CD4-positive, alpha-beta T cell (primary cell): ENCODE results near the gene SF3A2. TPM values are rescaled to one million over a fixed set of nuclear protein-coding genes. Genes with fewer than 3 reads are reported as not detected.

Experiments used
- ATAC-seq: fragments of 200-7000 bp; cut with Tn5 transposase; one replicate; pipeline ENCODE4 v1.10.0; 2022; ENCODE audit warnings: mild to moderate bottlenecking; ENCODE audit not compliant: poor library complexity
- CTCF ChIA-PET: fragments of 350-600 bp; sonication (Branson Sonifier 250); formaldehyde crosslinking; loops from one replicate; lab custom pipeline; 2021; ENCODE audit warnings: antibody characterized with exemption, inconsistent platforms; lab: Charles Lee
- POLR2A ChIA-PET: fragments of 350-600 bp; sonication (Branson Sonifier 250); formaldehyde crosslinking; loops from one replicate; lab custom pipeline; 2021; ENCODE audit warnings: antibody characterized with exemption, inconsistent platforms; lab: Charles Lee
- DNase-seq, 14 experiments: peaks; one replicate each; pipeline ENCODE4 v3.0.0-alpha.2; 2013 to 2020; ENCODE audit warnings: mixed read lengths in 2 of 14
- H3K27ac ChIP-seq, 2 donors: one replicate each; pipeline versions ENCODE4 v1.5.1 to v1.7.0; 2013; ENCODE audit warnings: low read length in 2 of 2, low read depth in 1 of 2, mild to moderate bottlenecking in 1 of 2
- H3K27me3 ChIP-seq, 2 experiments: 1 replicate in 1 of 2; 2 replicates in 1 of 2; pipeline versions ENCODE4 v1.6.1 to v1.7.0; 2013; ENCODE audit warnings: low read length in 2 of 2, control low read depth in 1 of 2, mild to moderate bottlenecking in 1 of 2, moderate library complexity in 1 of 2; ENCODE audit not compliant: insufficient read depth in 2 of 2, control insufficient read depth in 1 of 2
- H3K36me3 ChIP-seq: one replicate; pipeline ENCODE4 v1.6.1; 2013; ENCODE audit warnings: low read length, control low read depth; ENCODE audit not compliant: insufficient read depth
- H3K4me1 ChIP-seq: one replicate; pipeline ENCODE4 v1.6.1; 2013; ENCODE audit warnings: low read length, control low read depth; ENCODE audit not compliant: insufficient read depth
- H3K4me3 ChIP-seq: one replicate; pipeline ENCODE4 v1.5.1; 2013; ENCODE audit warnings: mild to moderate bottlenecking, low read length, moderate library complexity
- H3K9me3 ChIP-seq, 2 experiments: 1 replicate in 1 of 2; 2 replicates in 1 of 2; pipeline versions ENCODE4 v1.6.1 to v1.7.0; 2013; ENCODE audit warnings: low read length in 2 of 2, mild to moderate bottlenecking in 2 of 2, control low read depth in 1 of 2, moderate library complexity in 1 of 2; ENCODE audit not compliant: control insufficient read depth in 1 of 2, insufficient read depth in 1 of 2
- H3K27ac Mint-ChIP-seq: one replicate; pipeline ENCODE4 v1.8.0; 2020; ENCODE audit warnings: mixed read lengths
- H3K27me3 Mint-ChIP-seq: one replicate; pipeline ENCODE4 v1.8.0; 2021; ENCODE audit warnings: mixed read lengths
- H3K36me3 Mint-ChIP-seq: one replicate; pipeline ENCODE4 v1.8.0; 2021; ENCODE audit warnings: low read depth, mixed read lengths
- H3K4me1 Mint-ChIP-seq: one replicate; pipeline ENCODE4 v1.8.0; 2021; ENCODE audit warnings: low read depth, mixed read lengths
- H3K4me3 Mint-ChIP-seq: one replicate; pipeline ENCODE4 v1.8.0; 2020; ENCODE audit warnings: mild to moderate bottlenecking, mixed read lengths
- H3K9me3 Mint-ChIP-seq: one replicate; pipeline ENCODE4 v1.8.0; 2020; ENCODE audit warnings: mixed read lengths
- intact Hi-C, 2 experiments: fragments of 100-400 bp; cut with DNase I in 1 of 2; cut with micrococcal nuclease in 1 of 2; formaldehyde crosslinking; loops; one replicate each; pipeline versions ENCODE4 v1.15.1 to v1.9.0; 2023 to 2025; cut with DNase I, micrococcal nuclease
- total RNA-seq, 174 experiments: library from RNA in 2 of 174; stranded (reverse) in 2 of 174; gene quantifications; one replicate each; pipeline ENCODE4 v1.2.3 and lab custom pipeline; 2021 to 2026
- TF ChIP-seq, protein P1 (sequence below): fragments of 200-600 bp; IDR thresholded peaks from one replicate; pipeline ENCODE4 v1.8.0; 2022; ENCODE audit warnings: antibody characterized with exemption, mild to moderate bottlenecking

The SF3A2 gene
- total RNA-seq, 2 experiments from 2014 or later: 186 to 194 TPM

DNA sequence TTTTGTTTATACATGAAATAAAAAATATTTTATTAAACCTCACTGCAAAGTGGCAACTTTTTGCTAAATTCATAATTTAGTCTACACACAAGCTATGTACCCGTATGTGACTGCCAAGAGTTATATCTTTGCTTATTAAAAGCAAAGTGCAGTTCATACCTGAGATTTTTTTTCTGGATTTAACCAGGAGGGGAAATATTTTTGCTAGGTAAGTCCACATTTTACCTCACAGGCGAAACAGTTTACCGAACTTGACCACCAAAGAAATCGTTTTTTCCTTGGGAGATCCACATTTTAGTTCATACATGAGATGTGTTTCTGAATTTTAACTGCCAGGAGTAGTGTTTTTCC, 31.8 kb downstream of the SF3A2 start:
- Mint-ChIP-seq H3K4me3 (peak overlapping the region; percentile 97), H3K36me3 (peaks cover 39% of the 10 kb centered on the region), H3K4me1 (peaks cover 21% of the 10 kb centered on the region), H3K27ac (peak overlapping the region; percentile 97), H3K27me3 (no peaks in the 10 kb centered on the region), H3K9me3 (no peaks in the 10 kb centered on the region)
- TF ChIP-seq, protein P1, sequence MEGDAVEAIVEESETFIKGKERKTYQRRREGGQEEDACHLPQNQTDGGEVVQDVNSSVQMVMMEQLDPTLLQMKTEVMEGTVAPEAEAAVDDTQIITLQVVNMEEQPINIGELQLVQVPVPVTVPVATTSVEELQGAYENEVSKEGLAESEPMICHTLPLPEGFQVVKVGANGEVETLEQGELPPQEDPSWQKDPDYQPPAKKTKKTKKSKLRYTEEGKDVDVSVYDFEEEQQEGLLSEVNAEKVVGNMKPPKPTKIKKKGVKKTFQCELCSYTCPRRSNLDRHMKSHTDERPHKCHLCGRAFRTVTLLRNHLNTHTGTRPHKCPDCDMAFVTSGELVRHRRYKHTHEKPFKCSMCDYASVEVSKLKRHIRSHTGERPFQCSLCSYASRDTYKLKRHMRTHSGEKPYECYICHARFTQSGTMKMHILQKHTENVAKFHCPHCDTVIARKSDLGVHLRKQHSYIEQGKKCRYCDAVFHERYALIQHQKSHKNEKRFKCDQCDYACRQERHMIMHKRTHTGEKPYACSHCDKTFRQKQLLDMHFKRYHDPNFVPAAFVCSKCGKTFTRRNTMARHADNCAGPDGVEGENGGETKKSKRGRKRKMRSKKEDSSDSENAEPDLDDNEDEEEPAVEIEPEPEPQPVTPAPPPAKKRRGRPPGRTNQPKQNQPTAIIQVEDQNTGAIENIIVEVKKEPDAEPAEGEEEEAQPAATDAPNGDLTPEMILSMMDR: no peak
- ChIA-PET POLR2A (interaction anchor here (7.7 to 11.5 kb wide), 2 partner anchors 12 to 30 kb away, joined by 103 to 195 read pairs; partner anchors contain the start of genes JSRP1 and SF3A2), CTCF (no interaction called here)
- H3K4me3 ChIP-seq: peak overlapping the region; percentile 64
- intact Hi-C loops: loop anchor here in 1 of 2 experiments (10.0 kb wide), 1 partner anchor 864 kb away; the partner anchor contains the start of genes DAZAP1 and GAMT
- peaks cover 0 to 6% of the 10 kb centered on the region in 2 experiments for H3K27me3 ChIP-seq
- peaks cover 23% of the 10 kb centered on the region for H3K36me3 ChIP-seq
- H3K4me1 ChIP-seq: peaks cover 41% of the 10 kb centered on the region
- H3K27ac ChIP-seq: no peak overlapping the region
- peaks cover 0 to 6% of the 10 kb centered on the region in 2 experiments for H3K9me3 ChIP-seq
- DNase-seq: no peak
- ATAC-seq: no peak

DNA sequence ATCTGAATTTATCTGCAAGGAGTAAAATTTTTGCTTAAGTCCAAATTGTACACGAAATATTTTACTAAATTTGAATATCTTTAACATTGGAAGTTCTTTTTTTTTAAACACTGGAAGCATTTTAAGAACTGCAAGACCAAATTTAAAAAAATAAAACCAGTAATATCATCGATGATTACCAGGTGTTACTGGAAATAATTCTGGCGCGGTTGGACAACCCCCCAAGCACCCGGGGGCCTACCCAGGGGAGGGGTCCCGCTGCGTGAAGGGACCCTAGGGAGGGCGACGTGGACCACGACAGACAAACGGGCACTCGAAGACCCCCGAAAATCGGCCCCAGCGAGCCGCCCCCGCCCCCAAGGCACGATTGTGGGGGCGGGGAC, 32.2 kb downstream of the SF3A2 start:
- peak overlapping the region in 1 of 2 donors; percentile 40 for H3K27ac ChIP-seq
- Mint-ChIP-seq H3K4me3 (peak overlapping the region; percentile 97), H3K36me3 (peaks cover 42% of the 10 kb centered on the region), H3K4me1 (peaks cover 25% of the 10 kb centered on the region), H3K27ac (peak overlapping the region; percentile 97), H3K27me3 (no peaks in the 10 kb centered on the region), H3K9me3 (no peaks in the 10 kb centered on the region)
- intact Hi-C loops: loop anchor here (1.0 to 10.0 kb wide), 3 partner anchors 11 to 864 kb away; partner anchors contain the start of genes DAZAP1 (in 1 of the 2), GAMT (in 1 of the 2), PLEKHJ1 (in 1 of the 2) and SF3A2 (in 1 of the 2)
- peaks cover 0 to 6% of the 10 kb centered on the region in 2 experiments for H3K9me3 ChIP-seq
- H3K36me3 ChIP-seq: peaks cover 24% of the 10 kb centered on the region
- CTCF ChIA-PET: no interaction called here
- ATAC-seq (no peak), DNase-seq (no peak)
- peaks cover 45% of the 10 kb centered on the region for H3K4me1 ChIP-seq
- H3K27me3 ChIP-seq: peaks cover 0 to 6% of the 10 kb centered on the region in 2 experiments
- TF ChIP-seq, protein P1: no peak
- H3K4me3 ChIP-seq: peak overlapping the region; percentile 64
- POLR2A ChIA-PET: interaction anchor here (7.7 to 11.5 kb wide), 2 partner anchors 12 to 30 kb away, joined by 103 to 195 read pairs; partner anchors contain the start of genes JSRP1 and SF3A2

DNA sequence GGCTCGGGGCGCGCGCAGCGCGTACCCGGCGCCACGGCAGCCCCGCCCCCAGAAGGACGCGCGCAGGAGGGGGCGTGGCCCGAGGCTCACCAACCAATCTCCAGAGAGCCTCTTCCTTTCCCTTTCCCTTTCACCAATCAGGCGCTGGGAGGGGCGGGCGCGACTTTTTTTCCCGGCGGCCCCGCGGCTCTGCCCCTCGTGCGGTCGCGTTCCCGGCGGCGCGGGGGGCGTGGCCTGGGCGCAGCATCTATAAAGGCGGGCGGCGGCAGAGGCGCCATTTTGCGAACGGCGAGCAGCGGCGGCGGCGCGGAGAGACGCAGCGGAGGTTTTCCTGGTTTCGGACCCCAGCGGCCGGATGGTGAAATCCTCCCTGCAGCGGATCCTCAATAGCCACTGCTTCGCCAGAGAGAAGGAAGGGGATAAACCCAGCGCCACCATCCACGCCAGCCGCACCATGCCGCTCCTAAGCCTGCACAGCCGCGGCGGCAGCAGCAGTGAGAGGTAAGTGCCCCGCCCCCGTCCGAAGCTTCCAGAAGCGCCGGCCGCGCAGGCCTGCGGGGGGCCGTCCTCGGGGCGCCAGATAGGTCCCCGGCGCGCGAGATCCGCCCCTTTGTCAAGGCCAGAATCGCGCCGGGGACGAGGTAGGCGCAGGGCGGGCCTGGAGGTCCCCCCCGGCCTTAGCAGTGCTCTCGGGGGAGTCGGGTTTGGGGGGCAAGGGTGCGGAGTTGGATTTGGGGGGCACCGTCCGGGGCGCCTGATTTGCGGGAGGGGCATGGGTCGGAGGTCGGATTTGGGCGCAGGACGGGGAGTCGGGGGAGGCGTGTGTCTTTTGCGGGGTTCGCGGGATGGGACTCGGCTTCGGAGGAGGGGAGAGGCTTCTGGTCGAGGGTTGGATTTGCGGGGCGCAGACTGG, 32.9 kb downstream of the SF3A2 start:
- DNase-seq: peak; percentile 98 to 99 (median 99)
- intact Hi-C loops: loop anchor here (1.0 to 10.0 kb wide), 6 partner anchors 11 to 865 kb away; partner anchors contain the start of genes DAZAP1 (in 1 of the 2), GAMT (in 1 of the 2), LSM7 (in 1 of the 2) and PLEKHJ1 (in 1 of the 2)
- ChIA-PET POLR2A (interaction anchor here (0.6 to 11.5 kb wide), 11 partner anchors 13 to 209 kb away, joined by 3 to 195 read pairs (median 4); partner anchors contain the start of genes AMH, JSRP1, LSM7 and PLEKHJ1), CTCF (interaction anchor here (0.6 to 2.0 kb wide), 4 partner anchors 8 to 33 kb away, joined by 3 to 5 read pairs (median 4); partner anchors contain the start of gene PLEKHJ1)
- H3K36me3 ChIP-seq: peaks cover 24% of the 10 kb centered on the region
- H3K4me1 ChIP-seq: peaks cover 51% of the 10 kb centered on the region
- peak; percentile 77 for ATAC-seq
- H3K36me3 Mint-ChIP-seq: peaks cover 49% of the 10 kb centered on the region
- peaks cover 0 to 6% of the 10 kb centered on the region in 2 experiments for H3K27me3 ChIP-seq
- no peaks in the 10 kb centered on the region for H3K9me3 Mint-ChIP-seq
- peak overlapping the region; percentile 50 to 94 for H3K27ac ChIP-seq
- H3K4me3 ChIP-seq: peak overlapping the region; percentile 98
- no peaks in the 10 kb centered on the region for H3K27me3 Mint-ChIP-seq
- H3K4me3 Mint-ChIP-seq: peak overlapping the region; percentile 97
- H3K27ac Mint-ChIP-seq: peak overlapping the region; percentile 97
- peaks cover 31% of the 10 kb centered on the region for H3K4me1 Mint-ChIP-seq
- TF ChIP-seq, protein P1: no peak
- H3K9me3 ChIP-seq: peaks cover 0 to 6% of the 10 kb centered on the region in 2 experiments
